Calu3 (cell line): Measurements from ENCODE around the gene GBF1. TPM values are rescaled to one million over a fixed set of nuclear protein-coding genes. Genes with fewer than 3 reads are reported as not detected.

Experiments used
- BruUV-seq: library from RNA; stranded (reverse); fragments of 400-500 nt; replicated peaks from 2 replicates; lab custom pipeline; 2021; lab: Mats Ljungman, UMichigan
- CTCF ChIA-PET: fragments of 300-600 bp; sonication (Branson Sonifier 250); formaldehyde crosslinking; loops from one replicate; lab custom pipeline; 2022; ENCODE audit warnings: antibody characterized with exemption; lab: Charles Lee
- DNase-seq: peaks from one replicate; pipeline ENCODE4 v3.0.0; 2022
- H3K27ac Mint-ChIP-seq: one replicate; pipeline ENCODE4 v1.8.0; 2022; ENCODE audit warnings: mixed read lengths; ENCODE audit not compliant: unreplicated experiment
- H3K27me3 Mint-ChIP-seq: one replicate; pipeline ENCODE4 v1.8.0; 2022; ENCODE audit warnings: mixed read lengths; ENCODE audit not compliant: unreplicated experiment
- H3K36me3 Mint-ChIP-seq: one replicate; pipeline ENCODE4 v1.8.0; 2022; ENCODE audit warnings: mild to moderate bottlenecking, moderate library complexity, mixed read lengths; ENCODE audit not compliant: insufficient read depth, unreplicated experiment
- H3K4me1 Mint-ChIP-seq: one replicate; pipeline ENCODE4 v1.8.0; 2022; ENCODE audit warnings: mild to moderate bottlenecking, low read depth, mixed read lengths; ENCODE audit not compliant: unreplicated experiment
- H3K4me3 Mint-ChIP-seq: one replicate; pipeline ENCODE4 v1.8.0; 2022; ENCODE audit warnings: mild to moderate bottlenecking, low read depth, moderate library complexity, mixed read lengths; ENCODE audit not compliant: unreplicated experiment
- H3K9me3 Mint-ChIP-seq: one replicate; pipeline ENCODE4 v1.8.0; 2022; ENCODE audit warnings: low read depth, mixed read lengths; ENCODE audit not compliant: unreplicated experiment
- CTCF ChIP-seq: fragments of 200-600 bp; IDR thresholded peaks from one replicate; pipeline ENCODE4 v1.8.0; 2022; ENCODE audit warnings: antibody characterized with exemption; ENCODE audit not compliant: unreplicated experiment
- intact Hi-C: fragments of 100-400 bp; cut with micrococcal nuclease; formaldehyde crosslinking; loops from one replicate; pipeline ENCODE4 v1.10.0; 2022; ENCODE audit not compliant: unreplicated experiment
- total RNA-seq: library from RNA; stranded (reverse); gene quantifications from 2 replicates; pipeline ENCODE4 v1.2.3, GENCODE V29; 2022

Gene GBF1
- total RNA-seq, 1 experiment from 2014 or later: 36.1 TPM

DNA sequence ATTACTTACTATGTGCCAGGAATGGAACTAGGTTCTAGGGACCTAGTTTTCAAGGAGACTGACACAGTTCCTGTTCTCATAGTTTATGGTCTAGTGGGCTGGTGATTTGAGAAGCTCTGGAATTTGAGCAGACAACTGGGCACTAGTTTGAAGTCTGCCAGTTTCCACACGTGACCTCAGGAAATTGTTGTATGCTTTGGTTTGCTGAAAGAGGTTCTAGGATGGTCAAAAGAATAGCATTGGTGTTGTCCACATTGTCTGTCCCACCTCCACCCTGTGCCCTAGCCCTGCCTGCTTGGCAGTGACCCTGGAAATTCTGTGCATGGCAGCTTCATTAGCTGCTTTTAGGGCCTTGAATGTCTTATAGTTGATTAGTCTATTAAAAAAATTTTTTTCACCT, 28.7 kb downstream of the GBF1 start:
- no peak overlapping the region for H3K4me3 Mint-ChIP-seq
- BruUV-seq: no TSS peak
- H3K36me3 Mint-ChIP-seq: no peaks in the 10 kb centered on the region
- intact Hi-C loops: no loop called here
- H3K4me1 Mint-ChIP-seq: peaks cover 4% of the 10 kb centered on the region
- CTCF ChIA-PET: no interaction called here
- H3K9me3 Mint-ChIP-seq: no peaks in the 10 kb centered on the region
- no peak for TF ChIP-seq CTCF
- H3K27ac Mint-ChIP-seq: no peak overlapping the region
- DNase-seq: no peak
- no peaks in the 10 kb centered on the region for H3K27me3 Mint-ChIP-seq

DNA sequence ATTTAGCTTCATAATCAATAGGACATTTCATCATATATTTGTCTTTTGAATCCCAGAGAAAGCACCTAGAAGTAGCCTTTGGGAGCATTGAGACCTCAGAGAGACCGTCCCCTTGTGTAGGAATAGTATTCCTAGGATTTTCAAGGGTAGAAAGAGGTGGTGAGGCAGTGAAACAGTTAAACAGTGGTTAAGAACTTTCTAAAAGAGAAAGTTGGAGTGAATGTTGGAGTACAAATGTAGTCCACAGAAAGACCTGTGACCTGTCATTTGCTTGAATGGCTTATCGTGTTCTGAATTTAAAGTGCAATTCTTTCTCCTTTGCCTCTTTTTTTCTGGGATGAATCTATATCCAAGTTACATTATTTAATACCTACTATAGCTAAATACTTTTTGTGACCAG, 30.0 kb downstream of the GBF1 start:
- Mint-ChIP-seq H3K27ac (no peak overlapping the region), H3K4me1 (no peaks in the 10 kb centered on the region), H3K36me3 (no peaks in the 10 kb centered on the region), H3K4me3 (no peak overlapping the region), H3K27me3 (no peaks in the 10 kb centered on the region), H3K9me3 (no peaks in the 10 kb centered on the region)
- CTCF ChIA-PET: no interaction called here
- intact Hi-C loops: no loop called here
- DNase-seq: no peak
- no peak for TF ChIP-seq CTCF
- BruUV-seq: no TSS peak

DNA sequence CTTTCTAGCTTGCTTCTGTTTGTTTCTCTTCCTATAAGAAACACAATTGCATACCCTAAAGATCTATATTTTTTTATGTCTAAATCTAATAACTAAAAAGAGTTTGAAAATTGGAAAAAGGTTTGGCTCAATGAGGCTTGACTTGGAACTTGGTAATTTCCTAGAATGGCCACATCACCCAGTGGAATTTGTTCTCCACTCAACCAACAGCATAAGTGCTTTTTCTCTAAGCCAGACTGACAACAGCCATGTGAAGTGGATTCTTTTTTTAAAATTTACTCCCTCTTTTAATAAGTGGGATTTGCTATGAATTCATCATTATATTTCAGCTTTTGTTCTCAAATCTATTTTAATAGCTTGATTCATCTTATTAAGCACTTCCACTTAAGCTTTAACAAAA, 33.8 kb downstream of the GBF1 start:
- no peaks in the 10 kb centered on the region for H3K27me3 Mint-ChIP-seq
- intact Hi-C loops: no loop called here
- no peak overlapping the region for H3K27ac Mint-ChIP-seq
- BruUV-seq: no TSS peak
- no peaks in the 10 kb centered on the region for H3K9me3 Mint-ChIP-seq
- H3K36me3 Mint-ChIP-seq: no peaks in the 10 kb centered on the region
- H3K4me1 Mint-ChIP-seq: no peaks in the 10 kb centered on the region
- no peak for DNase-seq
- CTCF ChIA-PET: interaction anchor here (0.6 kb wide), 1 partner anchor 1249 kb away, joined by 3 read pairs; no protein-coding TSS in a partner anchor
- no peak for TF ChIP-seq CTCF
- H3K4me3 Mint-ChIP-seq: no peak overlapping the region

- DNase-seq: no peak
- Mint-ChIP-seq H3K4me3 (no peak overlapping the region), H3K36me3 (no peaks in the 10 kb centered on the region), H3K27ac (no peak overlapping the region), H3K9me3 (no peaks in the 10 kb centered on the region), H3K27me3 (no peaks in the 10 kb centered on the region), H3K4me1 (no peaks in the 10 kb centered on the region)
- CTCF ChIA-PET: no interaction called here
- intact Hi-C loops: no loop called here
- no TSS peak for BruUV-seq
- TF ChIP-seq CTCF: no peak
These were observed 35.2 kb downstream of the GBF1 start for GRCh38 chr10:102280397-102281101.
